Left lung (tissue), 10 donors: ENCODE results near the gene METTL25B. TPM values are rescaled to one million over a fixed set of nuclear protein-coding genes. Genes with fewer than 3 reads are reported as not detected.

Experiments
- ATAC-seq: fragments of 200-7000 bp; cut with Tn5 transposase; one replicate; pipeline ENCODE4 v1.9.1; 2020; ENCODE audit warnings: moderate library complexity
- DNase-seq, 4 donors: peaks; one replicate each; pipeline ENCODE4 v3.0.0-alpha.2; 2013 to 2020
- H3K27ac ChIP-seq, 2 donors: fragments of 200-600 bp; sonication (generic) in 1 of 2; one replicate each; pipeline versions ENCODE4 v1.5.0 to v1.8.0; 2020 to 2021
- H3K27me3 ChIP-seq, 2 donors: fragments of 200-600 bp; sonication (generic) in 1 of 2; one replicate each; pipeline versions ENCODE4 v1.5.0 to v1.8.0; 2020 to 2021
- H3K36me3 ChIP-seq, 2 donors: fragments of 200-600 bp; sonication (generic) in 1 of 2; one replicate each; pipeline versions ENCODE4 v1.5.0 to v1.8.0; 2020 to 2021
- H3K4me1 ChIP-seq, 2 donors: fragments of 200-600 bp; one replicate each; pipeline ENCODE4 v1.8.0; 2021
- H3K4me3 ChIP-seq, 2 donors: fragments of 200-600 bp; sonication (generic) in 1 of 2; one replicate each; pipeline versions ENCODE4 v1.5.0 to v1.8.0; 2020 to 2021; ENCODE audit warnings: mild to moderate bottlenecking in 1 of 2
- H3K9me3 ChIP-seq, 2 donors: fragments of 200-600 bp; sonication (generic) in 1 of 2; one replicate each; pipeline versions ENCODE4 v1.5.0 to v1.8.0; 2020 to 2021
- CTCF ChIP-seq, 2 donors: fragments of 200-600 bp; sonication (generic) in 1 of 2; IDR thresholded peaks; one replicate each; pipeline versions ENCODE4 v1.5.0 to v1.8.0; 2021; ENCODE audit warnings: antibody characterized with exemption in 2 of 2
- intact Hi-C, 2 donors: fragments of 100-400 bp; cut with DNase I; formaldehyde crosslinking; loops; one replicate each; pipeline versions ENCODE4 v1.11.2 to v1.14.2; 2022
- polyA plus RNA-seq, 6 donors: library from polyadenylated mRNA; unstranded; fragments of 120-200 nt; gene quantifications; one replicate each; pipeline ENCODE4 v1.2.1, GENCODE V29; 2013; ENCODE audit not compliant: insufficient read length in 6 of 6
- total RNA-seq, 2 donors: library from RNA; stranded (reverse); fragmentation: NEBNext Ultra II Directional; extraction: Animal tissue kit (Norgen Biotek cat#: 25700); gene quantifications; one replicate each; pipeline ENCODE4 v1.2.1, GENCODE V29; 2021
- donor health status: DM: no; HTN: yes; CAD: no.
- donor health status: DM: no; HTN: no; CAD: no.

The METTL25B gene
- total and polyA plus RNA-seq, 8 donors, result 30.6 to 41.7 (median 35.5) TPM

- Histone ChIP-seq H3K27me3 (peaks cover 21 to 51% of the 10 kb centered on the region in 2 donors), H3K27ac (peak overlapping the region in 1 of 2 donors; percentile 26), H3K4me1 (peaks cover 19 to 28% of the 10 kb centered on the region in 2 donors), H3K4me3 (no peak overlapping the region), H3K9me3 (no peaks in the 10 kb centered on the region), H3K36me3 (no peaks in the 10 kb centered on the region)
- ATAC-seq (no peak), DNase-seq (no peak)
- intact Hi-C loops, result no loop called here
- TF ChIP-seq CTCF (IDR thresholded peaks at IDR 0.05), result no peak
Measured at GRCh38 chr1:156708218-156708661, 20.0 kb upstream of the METTL25B start.

- H3K4me1 ChIP-seq, result peaks cover 19 to 28% of the 10 kb centered on the region in 2 donors
- TF ChIP-seq CTCF (IDR thresholded peaks at IDR 0.05), result no peak
- DNase-seq (no peak), ATAC-seq (no peak)
- H3K27me3 ChIP-seq, result peaks cover 13 to 43% of the 10 kb centered on the region in 2 donors
- H3K4me3 ChIP-seq, result no peak overlapping the region
- no peaks in the 10 kb centered on the region for H3K9me3 ChIP-seq
- no peaks in the 10 kb centered on the region for H3K36me3 ChIP-seq
- no peak overlapping the region for H3K27ac ChIP-seq
- intact Hi-C loops, result no loop called here
Measured at GRCh38 chr1:156709031-156709430, 19.2 kb upstream of the METTL25B start.

GRCh38 chr1:156709757-156710489 lies 18.3 kb upstream of the METTL25B start:
- Histone ChIP-seq H3K9me3 (no peaks in the 10 kb centered on the region), H3K27ac (no peak overlapping the region), H3K4me1 (peaks cover 17 to 22% of the 10 kb centered on the region in 2 donors), H3K36me3 (no peaks in the 10 kb centered on the region), H3K4me3 (no peak overlapping the region), H3K27me3 (peaks cover 4 to 34% of the 10 kb centered on the region in 2 donors)
- ATAC-seq, result peak; percentile 48
- TF ChIP-seq CTCF (IDR thresholded peaks at IDR 0.05), result no peak
- DNase-seq, result peak in 1 of 4 donors; percentile 53
- intact Hi-C loops, result no loop called here

GRCh38 chr1:156711011-156711817 lies 17.1 kb upstream of the METTL25B start:
- no peak overlapping the region for H3K27ac ChIP-seq
- peaks cover 0 to 21% of the 10 kb centered on the region in 2 donors for H3K27me3 ChIP-seq
- H3K4me1 ChIP-seq, result peaks cover 5 to 9% of the 10 kb centered on the region in 2 donors
- no peak for DNase-seq
- intact Hi-C loops, result no loop called here
- H3K9me3 ChIP-seq, result no peaks in the 10 kb centered on the region
- ATAC-seq, result no peak
- no peak for TF ChIP-seq CTCF (IDR thresholded peaks at IDR 0.05)
- H3K36me3 ChIP-seq, result peaks cover 0 to 8% of the 10 kb centered on the region in 2 donors
- H3K4me3 ChIP-seq, result no peak overlapping the region

GRCh38 chr1:156712626-156713025 lies 15.6 kb upstream of the METTL25B start:
- peaks cover 0 to 15% of the 10 kb centered on the region in 2 donors for H3K36me3 ChIP-seq
- ATAC-seq, result peak; percentile 20
- no peak for DNase-seq
- intact Hi-C loops, result no loop called here
- H3K27ac ChIP-seq, result no peak overlapping the region
- no peak for TF ChIP-seq CTCF (IDR thresholded peaks at IDR 0.05)
- peaks cover 0 to 7% of the 10 kb centered on the region in 2 donors for H3K27me3 ChIP-seq
- no peaks in the 10 kb centered on the region for H3K4me1 ChIP-seq
- no peaks in the 10 kb centered on the region for H3K9me3 ChIP-seq
- H3K4me3 ChIP-seq, result no peak overlapping the region
